Caki2 (cell line): Measurements from ENCODE around the gene FGF13. TPM values are rescaled to one million over a fixed set of nuclear protein-coding genes. Genes with fewer than 3 reads are reported as not detected.

Experiments used
- DNase-seq: peaks from one replicate; pipeline ENCODE4 v3.0.0-alpha.2; 2015; ENCODE audit warnings: low read depth
- in situ Hi-C: cut with HindIII; loops from 2 replicates; pipeline ENCODE4 v1.10.0; 2016; ENCODE audit warnings: low sequenced_read_pairs, low pct_unique_long_range_greater_than_20kb, mixed read lengths
- total RNA-seq: library from RNA; depleted of rRNA; stranded (reverse); fragments of >200 nt; shearing (Covaris generic); gene quantifications from 2 replicates; pipeline ENCODE4 v1.2.3, GENCODE V29; 2014; ENCODE audit warnings: low replicate concordance

Gene FGF13
- total RNA-seq, 1 experiment from 2014 or later = 1.1 TPM

GRCh38 chrX:138690591-138690990, 20.9 kb downstream of the FGF13 start:
- in situ Hi-C loops = no loop called here
- DNase-seq = no peak

- in situ Hi-C loops = no loop called here
- DNase-seq = no peak
These were observed 27.9 kb downstream of the FGF13 start for GRCh38 chrX:138683600-138683999.

- DNase-seq = no peak
- in situ Hi-C loops = no loop called here
These were observed 41.8 kb downstream of the FGF13 start for GRCh38 chrX:138669693-138670092.

GRCh38 chrX:138664466-138664865, 47.1 kb downstream of the FGF13 start:
- in situ Hi-C loops = no loop called here
- no peak for DNase-seq

GRCh38 chrX:138664016-138664415, 47.5 kb downstream of the FGF13 start:
- in situ Hi-C loops = no loop called here
- DNase-seq = no peak

GRCh38 chrX:138651494-138651893, 60.0 kb downstream of the FGF13 start:
- in situ Hi-C loops = no loop called here
- no peak for DNase-seq

GRCh38 chrX:138648568-138648967, 62.9 kb downstream of the FGF13 start:
- DNase-seq = no peak
- in situ Hi-C loops = no loop called here

GRCh38 chrX:138638996-138639395, 72.5 kb downstream of the FGF13 start:
- no peak for DNase-seq
- in situ Hi-C loops = no loop called here
